GM21367 (cell line): ENCODE data around the gene OPCML.
A peak's percentile ranks its signal among the peaks of the same experiment; 100 is the strongest.

Experiments
- ATAC-seq: cut with Tn5 transposase; IDR thresholded peaks from one replicate; pipeline ENCODE4 v1.9.1; 2021; ENCODE audit not compliant: unreplicated experiment

Gene OPCML

DNA sequence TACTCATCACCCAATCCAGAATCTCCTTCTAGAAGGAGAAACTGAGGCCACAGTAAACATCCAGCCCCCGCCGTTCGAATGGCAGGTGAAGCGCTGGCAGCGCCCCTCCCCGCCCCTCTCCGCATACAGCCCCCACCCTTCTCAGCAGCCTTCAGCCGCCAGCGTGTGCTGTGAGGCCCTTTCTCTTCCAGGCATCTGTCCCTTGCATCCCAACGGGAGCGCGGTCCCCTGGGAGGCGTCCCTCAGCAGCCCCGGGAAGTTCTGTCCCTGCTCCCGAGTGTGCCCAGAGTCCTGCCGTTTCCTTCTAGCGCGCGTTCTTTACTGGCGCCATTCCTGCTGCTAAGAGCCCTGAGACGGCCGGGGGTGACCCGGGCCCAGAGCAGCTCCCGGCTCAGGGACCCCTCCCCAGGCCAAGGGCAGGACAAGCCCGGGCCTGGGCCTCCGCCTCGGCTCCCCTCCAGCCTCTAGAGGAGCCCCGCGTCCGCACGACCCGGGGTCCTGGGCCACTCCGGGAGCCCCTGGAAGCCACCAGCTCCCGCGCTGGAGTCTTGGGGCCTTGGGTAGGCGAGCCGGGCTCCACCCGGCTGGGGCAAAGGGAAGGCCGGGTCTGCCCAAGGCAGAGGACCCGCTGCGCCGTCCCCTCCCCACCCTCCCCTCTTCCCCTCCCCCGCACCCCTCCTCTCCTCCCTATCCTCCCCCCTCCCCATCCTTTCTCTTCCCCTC, 450.4 kb downstream of the OPCML start:
- ATAC-seq: no peak

DNA sequence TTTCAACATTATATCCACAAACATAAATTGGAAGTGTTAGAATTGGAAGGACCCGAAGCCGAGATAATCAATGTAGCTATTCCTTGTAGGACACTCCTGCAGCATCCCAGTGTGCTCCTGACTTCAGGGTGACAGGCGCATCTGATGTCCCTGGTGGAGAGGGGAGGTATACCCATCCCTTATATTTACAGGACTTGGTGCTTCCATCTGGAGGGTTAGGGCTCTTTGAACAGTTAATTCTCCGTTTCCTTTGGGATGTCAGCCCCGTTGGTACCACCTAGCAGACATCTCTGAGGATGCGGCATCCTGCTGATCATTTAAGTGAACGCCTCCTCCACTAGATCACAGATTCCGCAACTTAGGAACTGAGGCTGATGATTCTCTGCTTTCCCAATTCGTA, 451.3 kb downstream of the OPCML start:
- no peak for ATAC-seq

DNA sequence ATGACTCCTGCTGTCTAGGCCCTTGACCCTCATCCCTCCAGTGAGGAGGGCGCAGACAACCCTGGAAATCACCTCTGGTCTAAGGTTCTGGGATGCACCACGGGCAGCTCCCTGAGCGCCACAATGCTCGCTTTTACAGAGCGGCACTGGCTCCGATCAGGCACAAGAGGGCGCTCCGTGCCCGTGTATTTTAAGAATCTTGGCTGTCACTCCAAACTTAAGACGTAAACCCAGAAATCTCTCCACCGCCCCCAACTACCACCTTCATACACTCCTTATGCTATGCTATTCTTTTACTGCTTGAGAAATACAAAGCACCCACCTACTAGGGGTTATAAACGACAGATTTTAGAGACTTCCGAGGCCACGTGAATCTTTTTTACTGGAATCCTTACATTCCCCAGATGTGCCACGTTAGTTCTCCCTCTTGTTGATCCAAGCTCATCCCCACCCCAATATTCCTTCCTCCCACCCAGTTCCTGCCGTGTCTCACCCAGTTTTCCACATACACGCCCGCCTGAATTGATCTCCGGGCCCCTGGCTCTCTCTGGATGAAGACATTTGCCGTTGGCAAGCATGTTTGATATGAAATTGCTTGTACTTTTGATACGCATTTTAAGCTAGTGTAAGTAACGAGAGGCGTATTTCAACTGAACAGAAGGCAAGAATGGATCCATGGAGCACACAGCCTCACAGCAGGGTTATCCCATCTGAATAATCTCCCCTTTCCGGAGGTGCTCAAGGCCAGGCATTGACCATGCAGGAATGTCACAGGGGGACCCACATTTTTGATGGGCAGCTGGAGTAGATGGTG, 453.5 kb downstream of the OPCML start:
- ATAC-seq: peak; percentile 43

DNA sequence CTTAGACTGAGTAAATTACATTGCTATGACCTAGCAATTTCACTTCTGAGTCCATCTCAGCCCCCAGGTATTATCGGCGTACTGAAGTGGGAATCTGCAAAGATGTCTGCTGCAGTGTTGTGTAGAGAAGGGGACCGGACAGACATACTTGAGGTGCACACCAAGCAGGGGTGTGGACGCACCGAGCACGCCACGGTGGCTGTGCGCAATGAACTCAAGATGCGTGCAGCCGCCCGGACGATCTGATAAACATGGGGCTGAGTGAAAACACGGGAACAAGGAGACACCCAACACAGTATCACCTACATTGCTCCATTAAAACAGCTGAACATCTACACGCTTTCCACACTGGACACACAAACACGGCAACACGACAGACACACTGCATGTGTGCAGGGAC, 454.3 kb downstream of the OPCML start:
- no peak for ATAC-seq

DNA sequence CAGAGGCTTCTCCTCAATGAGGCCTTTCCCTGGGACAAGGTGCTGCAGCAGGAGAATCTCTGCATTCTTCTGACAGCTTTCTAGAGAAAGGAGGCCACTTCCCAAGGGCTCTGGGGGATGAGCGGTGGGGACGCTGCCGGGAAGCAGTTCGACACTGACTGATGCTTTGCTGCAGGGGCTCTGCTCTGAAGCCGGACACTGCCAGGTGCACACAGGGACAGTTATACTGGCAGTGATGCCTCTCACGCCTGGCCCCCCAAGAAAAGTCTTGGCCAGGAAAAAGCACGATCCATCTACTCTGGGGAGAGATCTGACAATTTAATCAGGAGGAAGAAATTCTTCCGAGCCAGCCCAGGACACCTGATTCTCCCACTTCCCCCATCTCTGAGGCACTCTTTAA, 456.9 kb downstream of the OPCML start:
- no peak for ATAC-seq

DNA sequence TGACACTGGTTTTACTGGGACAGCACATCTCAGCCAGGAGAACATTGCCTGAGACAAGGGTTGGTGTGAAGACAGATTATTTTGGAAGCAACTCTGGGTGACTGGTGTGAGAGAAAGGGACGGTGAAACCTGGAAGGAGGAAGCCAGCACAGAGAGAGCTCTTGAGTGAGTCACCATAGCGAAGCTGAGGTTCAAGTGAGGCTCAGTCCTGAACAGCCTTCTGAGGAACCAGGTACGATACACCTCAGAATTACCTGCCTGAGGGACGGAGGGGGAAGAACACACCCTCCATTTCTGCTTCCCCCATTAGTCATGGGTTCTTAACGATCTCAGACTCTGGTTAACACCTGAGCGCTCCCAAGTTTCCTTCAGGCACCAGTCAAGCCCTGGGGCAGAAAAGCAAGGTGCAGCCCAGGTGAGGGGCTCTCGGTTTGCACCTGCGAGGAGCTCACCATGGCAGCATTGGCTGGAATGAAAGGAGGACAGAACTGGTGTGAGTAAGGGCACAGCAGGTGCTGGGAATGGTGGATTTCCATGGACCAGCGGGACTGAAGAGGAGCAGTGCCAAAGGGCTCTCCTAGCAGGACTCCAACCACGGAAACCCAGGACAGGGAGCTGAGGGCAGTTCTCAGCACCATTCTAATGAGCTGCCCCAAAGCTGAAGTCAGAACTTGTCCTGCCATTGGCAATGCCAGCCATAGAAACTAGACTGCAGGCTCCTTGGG, 459.3 kb downstream of the OPCML start:
- ATAC-seq: no peak

DNA sequence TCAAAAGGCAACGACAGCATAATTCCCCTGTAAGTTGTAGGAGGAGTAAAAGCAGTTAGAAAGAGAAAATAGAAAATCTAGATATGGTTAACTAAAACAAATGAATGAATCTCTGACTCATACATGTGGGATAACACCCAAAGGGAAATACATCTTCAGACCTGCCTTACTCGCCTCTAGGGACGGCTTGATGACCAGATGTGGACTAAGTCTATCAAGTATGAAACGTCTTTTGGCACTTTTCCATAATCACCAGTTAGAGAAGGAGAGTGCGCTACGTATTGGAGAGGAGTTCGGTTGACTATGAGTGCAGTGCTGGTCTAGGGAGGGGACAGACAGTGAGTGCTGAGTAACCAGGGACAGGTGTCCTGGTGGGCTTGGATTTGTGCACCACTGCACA, 459.9 kb downstream of the OPCML start:
- no peak for ATAC-seq

DNA sequence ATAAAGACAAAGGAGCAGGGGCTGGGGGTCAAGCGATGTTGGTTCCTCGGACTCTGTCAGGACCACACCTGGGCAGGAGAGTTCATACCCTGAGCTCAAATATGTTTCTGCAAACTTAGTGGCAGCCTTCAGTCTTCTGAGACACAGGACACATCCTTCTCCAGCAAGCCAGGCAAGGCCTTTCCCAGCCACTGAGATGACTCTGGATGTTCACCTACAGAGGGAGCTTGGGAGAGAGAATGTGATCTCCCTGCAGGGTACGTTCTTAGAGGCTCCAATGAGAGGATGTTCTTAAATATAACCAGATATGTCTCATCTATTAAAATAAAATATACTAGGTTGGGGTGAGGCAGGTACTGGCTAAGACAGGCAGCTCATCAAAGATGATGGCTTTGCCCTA, 461.5 kb downstream of the OPCML start:
- ATAC-seq: no peak

DNA sequence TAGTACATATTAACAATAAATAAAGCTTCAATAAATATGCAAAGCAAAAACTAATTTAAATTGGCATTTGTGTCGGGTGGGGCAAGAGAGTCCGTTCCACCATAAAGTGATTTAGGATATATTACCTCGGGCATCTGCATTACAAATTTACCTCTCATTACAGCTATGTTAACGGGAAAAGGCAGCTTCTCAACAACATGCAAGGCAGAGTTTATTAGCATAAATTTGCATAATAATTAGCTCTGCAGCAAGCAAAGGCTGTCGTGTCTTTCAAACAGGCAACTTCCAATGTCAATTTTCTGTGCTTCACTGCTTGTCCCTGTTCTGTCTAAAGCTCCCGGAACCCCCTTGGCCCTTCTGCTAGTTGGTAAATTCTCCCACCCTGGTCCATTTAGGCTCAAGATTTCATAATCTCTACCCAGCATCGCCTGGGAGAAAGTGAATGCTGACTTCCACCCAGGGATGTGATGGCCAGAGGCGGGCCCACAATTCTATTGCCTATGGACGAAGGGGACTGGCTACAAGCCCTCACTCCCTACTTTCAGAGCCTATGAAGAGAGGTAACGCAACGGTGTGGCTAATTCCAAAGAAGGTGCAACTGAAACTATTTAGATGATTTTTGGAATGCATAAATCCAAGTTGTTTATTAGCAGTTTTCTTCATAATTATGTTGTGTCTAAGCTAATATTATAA, 462.1 kb downstream of the OPCML start:
- ATAC-seq: no peak

DNA sequence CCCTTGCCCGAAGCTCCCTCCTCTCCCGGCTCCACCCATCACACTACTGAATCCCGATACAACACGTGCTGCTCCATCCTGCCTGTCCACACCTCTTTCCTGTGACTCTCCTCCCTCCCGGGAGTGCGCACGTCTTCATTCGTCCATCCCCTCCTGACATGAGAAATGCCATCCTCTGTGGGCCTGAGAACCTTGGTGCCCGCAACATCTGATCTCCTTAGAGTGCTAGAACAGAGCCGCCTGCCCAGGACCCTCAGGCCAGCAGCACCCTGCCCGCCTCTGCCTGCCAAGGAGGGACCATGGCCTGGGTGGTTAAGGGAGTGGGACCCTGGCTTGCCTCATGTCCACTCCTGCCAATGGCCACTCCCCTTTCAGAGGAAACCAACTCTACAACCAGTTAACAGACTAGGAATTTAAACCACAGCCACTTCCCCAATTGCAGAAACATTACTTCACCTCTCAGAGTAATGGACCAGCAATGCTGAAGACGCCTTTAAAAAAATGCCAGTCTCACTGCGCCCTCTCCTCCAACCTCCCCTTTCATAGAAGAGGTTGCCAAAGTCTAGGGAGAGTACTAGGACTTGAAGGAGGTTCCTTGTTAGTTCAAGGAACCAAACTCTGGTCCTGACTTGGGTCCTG, 466.3 kb downstream of the OPCML start:
- ATAC-seq: no peak

DNA sequence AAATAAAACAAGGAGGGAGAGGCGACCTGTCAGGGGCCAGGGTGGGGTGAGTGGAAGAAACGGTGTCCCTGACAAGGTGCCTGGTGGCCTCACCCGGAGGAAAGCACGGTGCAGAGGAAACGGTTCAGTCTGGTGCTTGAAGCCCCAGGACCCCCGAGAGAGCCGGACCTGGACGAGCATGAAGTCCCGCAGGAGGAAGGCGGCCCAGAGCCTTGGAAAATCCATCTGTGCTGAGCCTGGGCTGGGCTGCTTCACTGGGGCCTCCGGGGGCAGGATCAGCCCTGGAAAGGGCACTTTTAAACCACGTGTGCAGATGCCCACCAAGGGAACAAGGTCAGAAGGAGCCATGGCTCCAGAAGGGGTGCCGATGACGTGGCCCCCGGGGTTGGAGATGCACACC, 467.3 kb downstream of the OPCML start:
- ATAC-seq: no peak

DNA sequence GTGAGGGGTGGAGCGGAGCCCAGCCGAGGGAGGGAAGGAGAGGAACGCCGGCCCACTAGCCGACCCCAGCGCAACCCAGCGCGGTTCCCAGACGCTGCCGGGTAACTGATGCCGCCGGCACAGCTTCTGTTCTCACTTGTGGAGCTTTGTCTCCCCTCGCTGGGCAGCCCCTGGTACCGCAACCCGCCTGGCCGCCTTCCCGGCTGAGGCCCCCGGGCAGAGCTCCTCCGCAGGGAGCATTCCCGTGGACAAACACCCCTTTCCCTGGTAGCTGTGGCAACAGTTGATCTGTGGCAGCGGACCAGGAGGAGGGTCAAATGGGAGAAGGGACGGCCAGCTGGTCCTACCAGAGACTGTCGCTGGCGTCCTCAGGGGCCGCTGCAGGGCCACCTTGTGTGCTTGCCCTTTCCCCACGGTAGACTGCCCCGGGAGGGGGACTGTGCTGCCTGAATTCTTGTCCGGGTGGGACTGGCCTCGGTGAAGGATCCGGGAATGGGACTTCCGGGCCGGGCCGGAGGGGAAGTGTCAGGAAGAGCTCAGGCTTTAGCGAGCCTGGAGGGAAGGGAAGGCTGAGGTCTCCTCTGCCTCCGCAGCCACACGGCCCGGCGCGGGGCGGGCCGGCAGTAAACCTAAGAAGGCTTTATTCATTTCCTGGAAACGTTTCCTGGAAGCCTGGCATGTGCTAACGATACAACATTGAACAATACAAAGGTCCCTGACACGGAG, 468.0 kb downstream of the OPCML start:
- no peak for ATAC-seq

DNA sequence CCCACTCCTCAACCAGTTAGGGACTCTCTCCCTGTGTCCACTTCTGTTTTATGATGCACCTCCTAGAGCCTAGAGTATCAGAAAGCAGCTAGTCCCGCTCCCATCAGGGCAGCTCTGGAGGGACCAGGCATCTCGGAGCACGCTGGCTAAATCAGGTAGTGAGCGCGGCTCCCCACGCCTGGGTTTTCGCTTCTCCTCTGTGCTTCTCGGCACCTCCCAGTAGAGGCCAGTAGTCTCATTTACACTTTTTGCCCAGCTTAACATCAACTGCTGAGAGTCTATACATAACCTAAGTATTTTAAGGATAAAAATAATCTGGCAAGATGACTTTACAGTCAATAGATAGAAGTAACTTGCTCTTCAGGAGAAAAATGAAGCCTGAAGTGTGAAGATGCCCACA, 473.8 kb downstream of the OPCML start:
- no peak for ATAC-seq

DNA sequence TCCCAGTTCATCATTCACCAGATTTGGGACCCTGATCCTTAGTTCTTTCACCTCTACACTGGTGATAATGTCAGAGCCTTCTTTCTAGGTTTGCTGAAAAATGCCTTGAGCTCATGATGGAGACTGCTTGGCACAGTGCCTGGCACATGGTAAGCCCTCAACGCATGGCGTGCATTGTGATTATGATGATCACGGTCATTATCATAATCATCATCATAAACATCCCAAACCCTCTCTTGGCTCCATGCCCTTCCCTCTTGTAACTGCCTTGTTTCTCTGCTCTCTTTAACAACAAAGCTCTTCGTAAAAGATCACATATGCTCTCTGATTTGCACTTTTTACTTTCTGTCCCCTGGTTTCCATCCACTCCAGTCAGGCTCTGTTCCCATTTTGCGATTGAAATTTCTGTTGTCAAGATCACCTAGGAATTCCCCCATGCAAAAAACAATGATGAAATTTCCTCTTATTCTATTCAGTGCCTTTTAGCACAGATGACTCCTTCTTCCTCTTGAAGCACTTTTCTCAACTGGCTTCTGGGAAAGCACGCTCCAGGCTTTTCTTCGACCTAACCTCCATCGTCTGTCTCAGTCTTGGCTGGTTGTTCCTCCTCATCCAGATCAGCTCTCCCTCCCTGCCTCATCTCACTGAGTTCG, 479.1 kb downstream of the OPCML start:
- ATAC-seq: no peak

DNA sequence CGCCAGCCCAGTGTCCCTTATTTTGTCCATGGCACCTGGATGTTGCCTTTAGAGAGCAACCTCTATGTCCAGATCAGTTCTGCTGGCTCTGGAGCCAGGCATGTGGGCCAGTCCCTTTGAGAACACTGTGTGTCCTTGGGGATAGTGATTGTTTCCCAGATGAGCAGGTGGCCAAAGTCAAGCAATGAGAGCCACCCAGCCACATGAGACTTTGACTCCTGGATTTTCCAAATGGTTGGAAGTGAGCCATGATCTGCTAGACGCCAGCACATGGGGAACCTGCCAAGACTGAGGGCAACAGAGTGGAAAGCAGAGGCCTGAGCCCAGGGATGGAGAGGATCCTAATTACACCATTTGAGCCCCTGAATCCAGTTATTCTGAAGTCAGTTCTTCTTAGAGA, 479.8 kb downstream of the OPCML start:
- ATAC-seq: no peak

DNA sequence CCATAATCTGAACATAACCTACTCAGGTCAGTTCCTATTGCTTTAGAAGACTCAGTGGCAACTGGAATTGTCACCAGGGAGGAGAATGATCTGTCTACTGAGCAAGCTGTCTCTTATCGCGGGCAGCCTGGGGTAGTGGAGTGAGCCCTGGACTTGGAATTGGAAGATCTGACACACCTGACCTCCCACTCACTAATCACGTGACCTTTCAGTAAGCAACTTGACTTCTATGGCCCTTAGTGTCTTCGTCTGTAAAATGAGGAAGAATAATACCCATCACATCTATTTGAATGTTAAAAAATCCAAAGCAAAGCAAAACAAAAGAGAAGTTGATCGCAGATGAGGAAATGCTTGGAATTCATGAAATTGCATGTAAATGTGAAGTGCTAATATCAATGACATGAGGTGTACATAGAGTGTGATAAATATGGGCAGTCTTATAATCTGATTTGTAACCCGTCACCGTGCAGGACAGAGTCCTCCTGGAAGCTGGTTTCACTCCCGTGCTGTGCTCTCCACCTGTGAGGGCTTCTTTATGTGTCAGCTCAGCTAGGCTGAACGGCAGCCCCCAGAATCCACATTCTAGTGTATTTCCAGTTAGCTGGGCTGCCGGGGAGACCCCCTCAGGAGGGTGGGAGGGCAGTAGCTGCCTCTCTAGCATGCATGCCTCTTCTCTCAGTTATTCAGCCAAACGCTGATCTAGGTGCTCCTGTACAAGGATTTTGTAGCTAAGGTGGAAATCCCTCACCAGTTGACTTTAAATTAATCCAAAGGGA, 482.9 kb downstream of the OPCML start:
- no peak for ATAC-seq

DNA sequence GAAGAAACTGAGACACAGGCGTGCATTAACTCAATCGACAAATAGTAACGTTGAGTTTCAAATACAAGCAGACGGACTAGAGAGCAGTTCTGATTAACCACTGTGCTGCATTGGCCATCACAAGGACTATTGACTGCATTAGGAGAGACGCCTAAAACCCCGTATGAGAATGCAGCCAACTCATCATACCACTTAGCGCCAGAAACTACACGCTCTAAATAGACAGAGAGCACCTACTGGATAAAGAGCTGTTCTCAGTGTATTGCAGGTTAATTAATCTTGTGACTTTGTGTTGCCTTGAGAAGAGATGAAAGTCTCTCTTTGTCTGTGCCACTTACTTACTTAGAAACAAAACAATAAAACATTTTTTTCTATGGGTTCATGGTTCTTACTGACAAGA, 484.0 kb downstream of the OPCML start:
- no peak for ATAC-seq

DNA sequence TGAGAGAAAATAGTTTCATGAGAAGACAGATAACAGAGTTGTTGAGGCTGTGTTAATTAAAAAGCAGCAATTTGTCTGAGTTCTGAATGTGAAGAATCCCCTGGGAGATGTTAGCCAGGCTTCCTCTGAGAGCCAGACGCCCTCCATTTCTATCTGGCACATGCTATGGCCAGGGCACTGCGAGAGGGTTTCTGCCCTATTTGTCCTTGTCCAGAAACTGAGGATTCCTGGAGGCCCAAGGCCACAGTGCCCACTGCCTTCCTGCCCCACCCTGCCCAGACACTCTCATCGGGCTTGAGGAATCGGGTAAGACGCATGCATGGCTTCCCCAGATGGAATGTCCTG, 484.6 kb downstream of the OPCML start:
- no peak for ATAC-seq
